GM21515 (cell line): Measurements from ENCODE around the gene ABHD10.

Experiments used
- ATAC-seq: cut with Tn5 transposase; IDR thresholded peaks from one replicate; pipeline ENCODE4 v1.9.1; 2021; ENCODE audit not compliant: unreplicated experiment

The ABHD10 gene

DNA sequence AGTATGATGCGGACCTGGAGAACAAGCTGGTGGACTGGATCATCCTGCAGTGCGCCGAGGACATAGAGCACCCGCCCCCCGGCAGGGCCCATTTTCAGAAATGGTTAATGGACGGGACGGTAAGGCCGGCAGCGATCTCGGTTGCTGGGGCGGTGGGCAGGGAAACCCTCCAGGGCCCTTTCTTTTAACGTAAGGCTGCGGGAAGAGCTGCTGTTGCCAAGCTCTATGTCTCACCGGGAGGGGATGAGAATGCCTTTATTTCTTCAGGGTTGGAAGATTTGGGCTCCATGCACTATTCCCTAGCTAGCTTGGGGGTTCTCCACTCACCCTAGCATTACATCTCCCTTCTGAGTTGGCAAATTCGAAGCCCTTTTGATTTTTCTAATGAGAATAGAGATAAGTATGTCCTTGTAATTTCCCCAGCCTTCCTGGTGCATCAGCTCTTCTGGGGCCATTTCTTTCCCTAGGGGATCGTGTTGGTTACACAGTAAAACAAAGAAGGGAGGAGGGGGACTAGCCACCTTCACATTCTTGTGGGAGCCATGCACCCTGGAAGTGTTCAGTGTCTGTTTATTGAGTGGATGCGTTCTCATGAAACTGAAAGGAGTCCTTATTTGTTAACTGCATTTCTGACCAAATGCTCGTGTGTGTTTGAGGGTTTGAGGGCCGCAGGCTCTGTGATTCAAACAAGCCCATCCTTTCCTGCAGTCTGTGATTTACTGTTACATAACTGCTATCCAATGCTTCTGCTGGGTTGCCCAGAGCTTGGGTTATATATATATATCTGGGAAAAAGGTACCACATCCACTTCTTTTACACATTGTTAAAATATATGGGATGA, 20.9 kb downstream of the ABHD10 start:
- no peak for ATAC-seq

DNA sequence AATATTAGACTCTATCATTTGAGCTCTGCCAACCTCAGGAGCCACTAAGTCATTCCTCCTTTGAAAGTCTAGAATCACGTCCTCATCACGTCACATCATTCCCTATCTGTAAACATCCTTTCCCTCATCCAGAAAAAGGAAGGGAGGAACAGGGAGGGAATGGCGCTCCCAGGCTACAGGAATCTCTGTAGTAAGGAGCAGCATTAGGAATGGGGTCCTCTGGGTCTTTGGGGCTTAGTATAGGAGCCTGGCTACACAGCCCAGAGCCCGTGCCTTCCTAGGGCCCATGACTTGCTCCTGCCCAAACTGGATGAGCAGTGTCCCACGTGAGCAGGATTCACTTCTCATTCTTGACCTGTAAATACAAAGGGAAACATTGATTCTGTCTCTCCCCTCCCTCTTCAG, 21.5 kb downstream of the ABHD10 start:
- ATAC-seq: no peak

DNA sequence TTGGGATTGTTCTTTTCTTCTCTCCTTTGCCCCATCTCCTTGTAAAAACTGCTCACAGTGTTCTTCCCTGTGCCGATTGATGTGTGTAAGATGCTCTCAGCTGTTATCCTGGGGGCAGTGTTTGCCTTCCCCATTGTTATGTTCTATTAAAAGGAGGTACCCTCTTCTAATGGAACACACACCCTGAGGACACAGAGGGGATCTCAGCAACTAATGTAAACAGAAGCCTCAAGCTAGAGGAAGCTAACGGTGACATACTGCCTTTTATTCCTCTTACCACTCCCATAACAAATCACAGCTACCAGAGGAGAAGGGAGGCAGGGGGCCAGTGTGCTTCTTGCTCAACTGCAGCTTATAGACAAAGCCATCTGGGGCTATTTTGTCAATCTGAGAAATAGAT, 22.1 kb downstream of the ABHD10 start:
- ATAC-seq: no peak

DNA sequence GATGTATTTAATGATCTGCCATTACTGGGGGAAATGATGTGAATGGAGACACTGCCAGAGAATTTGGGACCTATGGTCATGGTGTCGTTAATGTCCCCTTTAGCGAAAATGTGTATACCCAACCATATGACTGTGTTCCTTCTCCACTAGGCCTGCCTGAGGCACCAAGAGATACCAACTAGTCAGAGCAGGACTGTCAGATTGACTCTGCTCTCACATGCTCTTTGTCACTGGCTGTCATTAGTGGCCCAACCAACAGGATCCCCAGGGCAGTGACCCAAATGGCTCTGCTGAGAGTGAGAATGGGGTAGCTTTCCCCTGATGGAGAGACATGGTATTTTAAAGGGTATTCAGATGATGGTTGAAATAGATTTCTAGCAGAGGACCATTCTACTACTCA, 22.7 kb downstream of the ABHD10 start:
- no peak for ATAC-seq

DNA sequence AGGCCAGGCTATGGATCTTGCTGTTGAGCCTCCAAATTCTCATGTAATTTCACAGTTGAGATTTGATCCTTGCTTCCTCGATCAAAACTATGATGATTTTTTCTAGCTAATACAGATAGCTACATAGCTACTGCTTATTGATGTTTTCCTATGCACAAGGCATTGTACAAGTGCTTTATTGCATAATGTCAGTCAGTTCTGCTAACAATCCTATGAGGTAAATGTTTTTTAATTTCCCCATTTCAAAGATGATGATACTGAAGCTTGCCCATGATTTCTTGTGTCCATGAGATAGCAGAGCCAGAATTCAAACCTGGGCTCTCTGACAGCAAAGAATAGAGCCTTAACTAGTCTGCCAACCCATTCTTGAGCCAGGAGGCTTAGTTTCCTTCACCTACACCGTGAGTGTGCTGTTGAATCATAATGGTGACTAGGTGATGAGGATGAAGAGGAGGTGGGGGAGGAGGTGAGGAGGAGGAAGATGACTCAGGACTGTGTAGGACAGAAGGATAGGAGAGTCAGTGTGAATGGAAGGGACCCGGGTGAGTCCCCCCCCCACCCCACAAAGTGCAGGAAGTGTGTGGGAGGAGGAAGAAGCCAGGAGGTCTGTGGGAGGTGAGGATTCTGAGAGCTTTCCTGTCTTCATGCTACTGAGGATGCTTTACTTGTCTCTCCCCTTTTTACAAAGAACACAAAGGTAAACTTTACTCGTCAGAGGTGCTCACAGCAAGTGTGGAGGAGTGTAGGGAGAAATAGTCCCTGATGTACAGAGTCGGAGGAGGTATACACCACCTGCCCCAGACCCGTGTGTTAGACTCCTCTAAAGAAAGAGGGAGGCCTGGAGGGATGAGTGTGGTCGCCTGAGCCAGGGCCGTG, 23.5 kb downstream of the ABHD10 start:
- no peak for ATAC-seq

DNA sequence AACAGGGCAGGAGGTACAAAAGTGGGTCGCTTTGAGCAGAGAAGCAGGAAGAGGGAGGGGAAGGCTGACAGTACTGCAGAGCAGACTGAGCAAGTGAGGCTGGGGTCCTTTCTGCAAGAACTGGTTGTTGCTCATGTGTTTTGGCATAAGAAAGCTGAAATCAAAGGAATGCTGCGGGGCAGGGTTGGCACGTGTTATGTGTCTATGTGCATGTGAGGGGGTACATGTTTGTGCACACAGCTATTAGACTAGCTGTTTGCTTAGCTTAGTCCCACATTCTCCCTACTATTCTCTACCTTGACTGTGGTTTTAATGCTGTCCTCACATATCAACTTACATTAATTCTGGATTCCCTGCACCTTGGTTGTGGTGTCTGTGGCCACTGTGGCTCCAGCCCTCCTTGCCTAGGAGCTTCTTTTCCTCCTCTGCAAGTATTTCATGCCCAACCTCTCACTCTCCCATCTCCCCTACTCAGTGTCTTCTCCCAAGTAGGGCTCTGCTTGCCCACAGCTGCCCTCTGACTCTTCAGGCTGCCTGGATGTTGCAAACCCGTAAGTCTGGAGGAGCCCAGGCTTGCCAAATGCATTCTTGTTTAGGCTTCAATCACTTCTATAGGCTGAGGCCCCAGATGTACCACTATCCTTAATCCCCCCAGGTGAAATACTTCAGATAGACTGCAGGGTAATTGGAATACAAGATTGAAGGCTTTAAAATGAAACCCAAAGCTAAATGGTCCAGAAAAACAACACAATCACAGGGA, 24.7 kb downstream of the ABHD10 start:
- ATAC-seq: no peak

DNA sequence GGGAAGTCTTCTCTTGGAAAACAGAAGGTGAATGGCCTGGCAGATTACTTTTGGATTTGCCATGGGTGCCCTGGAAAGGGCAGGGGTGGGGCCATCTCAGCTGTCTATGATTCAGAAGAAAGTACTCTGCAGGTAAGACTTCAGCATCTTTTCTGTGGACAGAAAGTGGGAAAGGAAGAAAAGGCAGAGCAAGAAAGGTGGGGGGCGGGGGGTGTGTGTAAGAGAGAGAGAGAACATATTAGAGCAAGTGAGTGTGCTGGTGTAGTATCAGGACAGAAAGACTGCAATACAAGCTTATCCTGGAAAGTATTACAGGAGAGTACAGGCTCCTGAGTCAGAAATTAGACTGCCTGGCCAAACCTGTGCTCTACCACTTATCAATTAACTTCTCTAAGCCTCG, 25.4 kb downstream of the ABHD10 start:
- ATAC-seq: no peak

DNA sequence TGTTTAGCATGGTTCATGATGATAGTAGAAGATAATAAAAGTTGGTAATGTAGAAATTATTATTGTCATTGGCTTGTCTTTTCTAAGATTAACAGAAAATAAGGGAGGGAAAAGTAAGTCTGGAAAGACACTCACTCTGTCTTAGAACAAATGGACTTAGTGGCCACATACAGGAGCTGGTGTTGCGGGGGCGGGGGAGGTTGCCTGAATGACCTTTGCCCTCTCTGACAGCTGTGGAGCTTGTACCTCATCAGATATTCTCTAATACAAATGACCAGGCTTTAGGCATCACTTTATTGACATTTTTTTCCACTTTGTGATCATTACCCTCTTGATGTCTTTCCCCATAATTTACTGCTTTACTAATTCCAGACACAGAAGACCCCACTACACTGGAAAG, 25.8 kb downstream of the ABHD10 start:
- ATAC-seq: no peak

DNA sequence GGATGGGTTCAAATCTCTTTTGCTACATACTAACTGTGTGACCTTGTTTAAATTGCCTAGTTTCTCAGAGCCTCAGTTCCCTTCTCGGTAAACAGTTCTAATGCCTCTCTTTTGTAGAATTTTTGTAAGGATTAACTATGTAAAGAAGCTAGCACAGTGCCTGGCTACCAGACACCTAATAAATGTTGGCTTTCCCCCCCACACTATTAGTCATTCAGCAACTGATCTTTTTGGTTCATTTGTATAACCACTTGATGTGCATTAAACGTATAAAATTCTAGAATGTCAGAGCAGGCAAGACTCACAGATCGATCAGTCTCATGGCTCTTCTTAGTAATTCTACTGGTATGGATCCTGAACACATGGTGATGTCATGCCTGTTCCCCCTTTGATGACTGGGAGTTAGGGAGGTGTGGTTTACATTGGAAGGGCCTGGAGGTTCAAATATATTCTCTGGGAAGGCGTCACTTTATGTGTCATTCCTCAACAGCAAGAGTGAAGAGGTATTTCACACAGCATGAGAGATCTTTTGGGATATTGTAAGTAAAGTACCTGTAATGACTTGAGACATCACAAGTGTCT, 26.4 kb downstream of the ABHD10 start:
- ATAC-seq: no peak

DNA sequence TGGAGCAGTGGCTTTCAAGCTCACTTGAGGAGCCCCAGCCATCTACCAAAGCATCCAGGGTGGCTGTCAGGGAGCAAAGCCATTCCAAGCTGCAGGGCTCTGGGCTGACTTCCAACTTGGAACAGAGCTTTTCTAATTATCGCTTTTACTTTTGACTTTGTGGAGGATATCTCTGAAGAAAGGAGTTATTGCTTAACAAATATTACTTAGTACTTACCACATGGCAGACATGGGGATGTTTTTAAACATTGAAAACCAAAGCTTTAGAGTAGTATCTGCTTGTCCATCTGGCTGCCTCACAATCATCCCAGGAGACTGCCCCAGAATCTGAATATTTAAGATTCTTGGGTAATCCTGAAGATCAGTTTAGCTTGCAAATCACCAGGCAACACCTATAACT, 28.8 kb downstream of the ABHD10 start:
- ATAC-seq: no peak

DNA sequence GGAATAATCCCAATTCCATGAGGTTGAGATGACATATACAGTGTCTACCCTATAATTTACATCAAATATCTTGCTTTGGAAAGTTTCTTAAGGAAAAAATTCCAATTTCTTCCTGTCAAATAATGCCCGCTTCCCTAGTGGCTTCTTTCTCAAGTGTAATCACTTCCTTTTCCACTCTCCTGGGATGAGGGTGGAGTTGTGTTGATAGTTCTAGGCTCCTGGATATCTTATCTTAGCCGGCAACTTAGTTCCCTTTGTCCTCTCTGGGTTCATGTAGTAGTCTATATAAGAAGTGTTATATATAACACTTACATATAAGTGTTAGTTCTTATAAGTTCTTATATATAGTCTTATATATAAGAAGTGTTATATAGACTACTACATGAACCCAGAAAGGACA, 30.8 kb downstream of the ABHD10 start:
- no peak for ATAC-seq

DNA sequence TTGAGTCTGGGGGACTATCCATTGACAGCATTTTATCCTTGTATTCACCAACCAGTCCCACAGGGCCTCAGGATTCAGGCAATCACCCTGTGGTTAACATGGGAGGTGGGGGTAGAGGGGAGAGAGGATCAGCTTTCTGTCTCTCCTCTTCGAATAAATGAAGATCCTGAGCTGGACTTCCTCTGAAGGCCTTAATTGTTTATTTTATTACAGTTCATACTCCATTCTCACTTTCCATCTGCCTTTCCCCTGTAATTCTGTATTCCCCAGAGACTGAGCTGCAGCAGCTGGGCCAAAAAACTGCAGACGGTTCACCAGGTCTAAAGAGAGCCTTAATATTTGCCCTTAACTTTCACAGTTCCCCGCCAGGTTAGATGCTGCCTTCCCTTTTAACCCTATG, 31.8 kb downstream of the ABHD10 start:
- no peak for ATAC-seq

DNA sequence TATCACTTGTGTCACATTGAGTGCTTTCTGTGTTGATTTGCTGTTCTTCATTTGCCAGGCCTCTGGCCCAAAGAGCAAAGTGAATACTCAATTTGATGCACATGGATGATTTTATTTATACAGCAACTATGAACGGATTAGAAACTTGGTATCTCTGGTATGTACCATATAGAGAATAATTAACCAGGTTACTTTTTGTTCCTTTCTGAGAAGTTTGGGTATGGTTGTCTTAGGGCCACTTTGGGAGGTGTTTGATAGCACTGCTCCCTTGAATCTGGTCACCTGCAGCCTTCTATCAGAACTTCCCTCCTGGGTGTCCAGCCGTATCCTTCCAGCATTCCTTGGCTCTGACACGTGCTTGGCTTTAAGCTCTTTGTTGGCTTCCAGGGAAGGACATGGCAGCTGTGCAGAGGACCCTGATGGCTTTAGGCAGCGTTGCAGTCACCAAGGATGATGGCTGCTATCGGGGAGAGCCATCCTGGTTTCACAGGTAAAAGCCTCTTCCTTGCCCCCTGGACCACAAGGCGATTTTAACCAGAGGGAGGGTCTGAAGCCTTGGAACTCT, 32.6 kb downstream of the ABHD10 start:
- ATAC-seq: no peak

DNA sequence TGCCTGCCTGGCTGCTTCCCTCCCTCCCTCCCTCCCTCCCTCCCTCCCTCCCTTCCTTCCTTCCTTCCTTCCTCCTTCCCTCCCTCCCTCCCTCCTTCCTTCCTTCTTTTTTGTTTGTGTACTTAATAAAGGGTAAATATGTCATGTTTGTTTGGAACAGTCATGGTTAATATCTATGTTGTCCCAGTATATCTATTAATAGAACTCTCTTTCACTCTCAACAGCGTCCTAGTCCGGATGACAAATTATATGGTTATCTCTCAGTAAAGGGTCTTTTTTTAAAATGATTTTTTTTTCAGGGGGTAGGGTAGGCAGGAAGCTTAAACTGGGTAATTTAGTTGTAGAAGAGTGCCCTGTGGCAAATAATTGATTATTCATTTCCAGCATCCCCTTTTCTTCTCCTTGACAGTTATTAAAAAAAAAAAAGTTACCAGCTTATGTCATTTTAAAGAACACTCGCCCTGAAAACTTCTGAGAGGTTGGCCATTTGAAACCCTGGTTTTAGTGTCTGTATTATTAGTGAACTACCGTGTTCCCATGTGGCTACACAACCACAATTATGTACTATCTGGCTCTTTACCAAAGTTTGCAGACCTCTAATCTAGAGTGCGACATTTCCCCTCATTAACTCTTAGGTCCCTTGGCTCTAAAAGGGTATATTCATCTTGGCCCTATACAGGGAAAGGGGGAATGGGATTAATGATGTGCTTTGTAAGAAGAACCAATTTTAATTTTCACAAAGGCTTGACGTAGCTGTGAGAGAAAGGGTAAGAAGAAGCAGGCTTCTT, 33.6 kb downstream of the ABHD10 start:
- ATAC-seq: no peak

DNA sequence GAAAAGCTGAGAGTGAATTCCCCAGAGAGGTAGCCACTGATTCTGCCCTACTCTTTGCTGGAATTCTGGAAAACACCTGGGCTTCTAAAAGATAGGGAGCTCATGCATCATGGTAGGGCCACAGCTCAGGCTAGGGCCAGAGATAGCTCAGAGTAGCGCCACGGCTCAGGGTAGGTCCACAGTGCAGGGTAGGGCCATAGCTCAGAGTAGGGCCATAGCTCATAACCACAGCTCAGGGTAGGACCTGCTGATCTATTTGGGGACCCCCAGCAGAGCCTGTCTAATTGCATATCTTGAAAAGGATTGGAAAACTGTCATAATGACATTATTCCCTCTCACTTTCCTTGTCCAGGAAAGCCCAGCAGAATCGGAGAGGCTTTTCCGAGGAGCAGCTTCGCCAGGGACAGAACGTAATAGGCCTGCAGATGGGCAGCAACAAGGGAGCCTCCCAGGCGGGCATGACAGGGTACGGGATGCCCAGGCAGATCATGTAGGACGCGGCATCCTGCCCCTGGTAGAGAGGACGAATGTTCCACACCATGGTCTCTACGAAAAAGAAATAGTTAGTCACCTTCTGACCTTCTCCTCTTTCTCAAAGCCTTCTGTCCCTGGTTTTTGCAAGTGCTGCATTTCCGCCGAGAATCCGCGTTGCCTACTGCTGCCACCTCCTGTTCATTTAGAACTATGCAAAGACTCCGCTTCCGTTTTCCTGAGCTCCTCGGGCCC, 34.4 kb downstream of the ABHD10 start:
- peak; percentile 84 for ATAC-seq

DNA sequence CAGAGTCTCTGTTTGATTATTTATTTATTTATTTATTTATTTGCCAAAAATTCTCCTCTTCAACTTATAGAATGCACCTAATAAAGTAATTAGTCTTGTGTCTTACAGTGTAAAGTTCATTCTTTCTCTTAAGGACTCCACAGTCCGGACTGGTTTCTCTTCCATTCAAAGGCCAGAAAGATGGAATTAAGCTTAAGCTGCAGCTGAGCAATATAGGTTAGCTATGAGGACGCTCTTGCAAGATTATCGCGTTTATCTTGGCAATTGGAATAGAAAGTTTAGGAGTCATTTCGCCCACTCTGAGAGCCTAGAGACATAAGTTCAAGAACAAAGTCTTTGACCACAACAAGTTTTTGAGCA, 34.9 kb downstream of the ABHD10 start:
- peak; percentile 11 for ATAC-seq

DNA sequence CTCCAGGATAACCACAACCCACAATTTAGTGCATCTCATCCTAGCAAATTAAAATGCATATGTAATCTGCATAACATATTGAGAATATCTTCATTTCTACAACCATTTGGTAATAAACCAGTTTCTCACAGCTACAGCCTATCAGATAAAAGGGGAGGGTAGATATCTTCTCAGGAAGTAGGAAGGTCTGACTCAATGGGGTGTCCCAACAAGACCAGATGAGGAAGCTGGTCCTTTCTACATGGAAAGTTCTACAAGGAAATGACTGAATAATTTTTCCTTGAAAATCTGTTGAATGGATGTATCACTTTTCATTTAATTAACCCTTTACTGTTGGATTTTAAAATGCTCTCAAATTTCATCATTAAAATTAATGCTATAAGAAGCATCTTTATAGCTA, 38.3 kb downstream of the ABHD10 start:
- ATAC-seq: no peak

DNA sequence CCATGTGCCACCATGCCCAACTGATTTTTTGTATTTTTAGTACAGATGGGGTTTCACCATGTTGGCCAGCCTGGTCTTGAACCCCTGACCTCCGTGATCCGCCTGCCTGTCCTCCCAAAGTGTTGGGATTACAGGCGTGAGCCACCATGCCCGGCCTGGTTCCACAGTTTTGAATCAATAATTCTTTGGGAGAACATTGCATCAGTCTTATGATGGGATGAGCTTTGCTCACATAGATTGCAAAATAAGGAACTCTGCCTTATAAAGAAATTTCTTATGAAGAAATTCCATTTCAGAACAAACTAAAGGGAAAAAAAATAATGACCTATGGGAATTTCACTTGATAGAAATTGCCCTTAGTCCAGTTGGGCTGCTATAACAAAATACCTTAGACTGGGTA, 39.9 kb downstream of the ABHD10 start:
- ATAC-seq: no peak

DNA sequence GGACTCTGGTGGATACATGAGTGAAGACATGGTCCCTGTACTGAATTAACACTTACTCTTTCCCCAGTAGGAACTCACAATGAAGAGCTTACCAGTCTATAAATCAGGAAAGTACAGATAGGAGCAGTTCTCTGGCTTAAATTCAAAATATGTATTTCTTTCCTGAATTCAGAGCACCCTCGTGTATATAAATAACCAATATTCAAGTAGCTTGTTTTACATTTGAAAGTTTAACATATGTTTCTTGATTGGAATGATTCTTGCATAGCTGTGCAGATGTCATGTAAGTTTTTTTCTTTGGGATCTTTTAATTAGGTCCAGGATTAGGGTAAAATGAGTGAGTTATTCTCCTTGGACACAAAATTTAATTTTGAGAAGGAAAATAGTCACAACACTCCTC, 40.9 kb downstream of the ABHD10 start:
- no peak for ATAC-seq
